Stimulated activated CD8-positive, alpha-beta memory T cell treated with anti-CD3 and anti-CD28 coated beads, Interleukin-7, amount 100 ng/mL, for 48 hours (primary cell): ENCODE measurements around the gene RREB1.
"Not testable (repeated sequence)": the region's sequence is repeated elsewhere in the genome, so short reads cannot be mapped to it uniquely, and the experiment has no call there.

Experiments used
- DNase-seq, 2 donors: peaks; one replicate each; pipeline ENCODE4 v3.0.0-alpha.2; 2020; ENCODE audit warnings: low read depth in 1 of 2; ENCODE audit errors: extremely low read depth in 1 of 2

The RREB1 gene

GRCh38 chr6:7260291-7261031, 152.7 kb downstream of the RREB1 start:
- DNase-seq: no peak

- DNase-seq: peak; percentile 14 to 25
These were observed 153.5 kb downstream of the RREB1 start for GRCh38 chr6:7261032-7261841.

GRCh38 chr6:7261852-7262461, 154.2 kb downstream of the RREB1 start:
- no peak for DNase-seq

- DNase-seq: no peak
These were observed 155.2 kb downstream of the RREB1 start for GRCh38 chr6:7262746-7263518.

- not testable (repeated sequence) for DNase-seq
These were observed 155.7 kb downstream of the RREB1 start for GRCh38 chr6:7263519-7263805.

- no peak for DNase-seq
These were observed 156.3 kb downstream of the RREB1 start for GRCh38 chr6:7264041-7264440.

GRCh38 chr6:7264686-7265384, 157.1 kb downstream of the RREB1 start:
- no peak for DNase-seq

- not testable (repeated sequence) for DNase-seq
These were observed 157.6 kb downstream of the RREB1 start for GRCh38 chr6:7265385-7265726.

GRCh38 chr6:7267071-7267465, 159.3 kb downstream of the RREB1 start:
- no peak for DNase-seq

- no peak for DNase-seq
These were observed 159.8 kb downstream of the RREB1 start for GRCh38 chr6:7267466-7268091.

GRCh38 chr6:7268362-7268761, 160.6 kb downstream of the RREB1 start:
- no peak for DNase-seq

GRCh38 chr6:7268816-7269555, 161.2 kb downstream of the RREB1 start:
- no peak for DNase-seq

- DNase-seq: no peak
These were observed 162.1 kb downstream of the RREB1 start for GRCh38 chr6:7269816-7270215.

- no peak for DNase-seq
These were observed 162.8 kb downstream of the RREB1 start for GRCh38 chr6:7270320-7271204.

GRCh38 chr6:7271205-7271534, 163.4 kb downstream of the RREB1 start:
- no peak for DNase-seq

- DNase-seq: no peak
These were observed 165.9 kb downstream of the RREB1 start for GRCh38 chr6:7273709-7274108.

- DNase-seq: not testable (repeated sequence)
These were observed 166.8 kb downstream of the RREB1 start for GRCh38 chr6:7274525-7274924.

- no peak for DNase-seq
These were observed 168.4 kb downstream of the RREB1 start for GRCh38 chr6:7276199-7276524.
